Raji (cell line): Measurements from ENCODE around the gene GRK5.

ENCODE experiments used
- POLR2A ChIP-seq: IDR thresholded peaks from 2 replicates; pipeline ENCODE4 v1.6.1; 2011; ENCODE audit warnings: low read depth, low read length, control low read depth; ENCODE audit not compliant: insufficient read depth

GRK5 gene

GRCh38 chr10:119474606-119475005 is 267.2 kb downstream of the GRK5 start:
- no peak for TF ChIP-seq POLR2A

GRCh38 chr10:119477444-119477843 is 270.1 kb downstream of the GRK5 start:
- no peak for TF ChIP-seq POLR2A

- peak; percentile 52 for TF ChIP-seq POLR2A
Measured at GRCh38 chr10:119478111-119478802, 270.9 kb downstream of the GRK5 start.

GRCh38 chr10:119478811-119479341 is 271.5 kb downstream of the GRK5 start:
- no peak for TF ChIP-seq POLR2A

GRCh38 chr10:119479532-119479931 is 272.2 kb downstream of the GRK5 start:
- no peak for TF ChIP-seq POLR2A

- TF ChIP-seq POLR2A: no peak
Measured at GRCh38 chr10:119480667-119481066, 273.3 kb downstream of the GRK5 start.

- TF ChIP-seq POLR2A: no peak
Measured at GRCh38 chr10:119481781-119482426, 274.5 kb downstream of the GRK5 start.

- TF ChIP-seq POLR2A: no peak
Measured at GRCh38 chr10:119483001-119483400, 275.6 kb downstream of the GRK5 start.

GRCh38 chr10:119483839-119484238 is 276.5 kb downstream of the GRK5 start:
- no peak for TF ChIP-seq POLR2A

GRCh38 chr10:119488675-119489074 is 281.3 kb downstream of the GRK5 start:
- no peak for TF ChIP-seq POLR2A

GRCh38 chr10:119489991-119490326 is 282.6 kb downstream of the GRK5 start:
- no peak for TF ChIP-seq POLR2A

- TF ChIP-seq POLR2A: no peak
Measured at GRCh38 chr10:119491966-119492757, 284.8 kb downstream of the GRK5 start.

GRCh38 chr10:119493155-119493554 is 285.8 kb downstream of the GRK5 start:
- TF ChIP-seq POLR2A: no peak

GRCh38 chr10:119494236-119495020 is 287.1 kb downstream of the GRK5 start:
- TF ChIP-seq POLR2A: no peak

GRCh38 chr10:119495021-119495505 is 287.7 kb downstream of the GRK5 start:
- TF ChIP-seq POLR2A: no peak

- no peak for TF ChIP-seq POLR2A
Measured at GRCh38 chr10:119495545-119495944, 288.2 kb downstream of the GRK5 start.

GRCh38 chr10:119496273-119496672 is 288.9 kb downstream of the GRK5 start:
- TF ChIP-seq POLR2A: no peak
